NCI-H2227 (cell line): ENCODE data around the gene HYPK.

Experiments used
- DNase-seq: peaks from one replicate; lab custom pipeline; 2025; ENCODE audit not compliant: unreplicated experiment; lab: John Stamatoyannopoulos, UW

HYPK gene, protein sequence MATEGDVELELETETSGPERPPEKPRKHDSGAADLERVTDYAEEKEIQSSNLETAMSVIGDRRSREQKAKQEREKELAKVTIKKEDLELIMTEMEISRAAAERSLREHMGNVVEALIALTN

DNA sequence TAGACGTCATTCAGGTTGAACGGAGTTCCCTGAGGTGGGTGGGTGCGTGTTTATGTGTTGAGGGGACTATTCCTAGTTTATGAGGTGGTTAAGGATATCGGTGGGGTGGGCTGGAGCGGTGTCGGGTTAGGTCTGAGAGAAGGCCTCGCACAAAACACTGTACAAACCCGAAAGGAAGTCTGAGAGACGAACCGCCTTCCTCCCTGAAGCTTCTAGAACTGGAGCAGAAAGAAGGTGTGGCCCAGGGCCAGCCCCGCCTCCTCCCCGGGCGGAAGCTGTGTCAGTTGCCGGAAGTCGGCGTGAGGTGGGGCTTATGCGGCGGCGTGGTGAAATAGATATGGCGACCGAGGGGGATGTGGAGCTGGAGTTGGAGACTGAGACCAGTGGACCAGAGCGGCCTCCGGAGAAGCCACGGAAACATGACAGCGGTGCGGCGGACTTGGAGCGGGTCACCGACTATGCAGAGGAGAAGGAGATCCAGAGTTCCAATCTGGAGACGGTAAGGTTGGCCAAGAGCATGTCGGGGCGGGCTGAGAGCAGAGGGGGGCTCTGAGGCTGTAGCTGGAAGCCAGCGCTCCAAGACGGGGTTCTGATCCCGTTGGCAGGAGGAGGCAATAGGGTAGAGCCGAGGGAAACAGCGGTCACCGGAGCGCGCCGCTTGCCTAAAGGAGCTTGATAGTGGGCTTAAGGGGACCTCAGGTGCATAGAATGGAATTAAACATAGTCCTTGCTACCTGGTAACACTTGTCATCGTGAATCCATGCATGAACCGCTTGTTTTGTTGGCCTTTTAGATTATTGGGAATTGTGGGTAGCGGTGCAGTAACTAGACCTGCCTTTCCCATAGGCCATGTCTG, at the start of gene HYPK:
TSS of gene HYPK (plus strand) at position 314 of the 856 bp plus-strand sequence. CDS start at position 338, 24 bp downstream.
- peak; percentile 88 for DNase-seq

DNA sequence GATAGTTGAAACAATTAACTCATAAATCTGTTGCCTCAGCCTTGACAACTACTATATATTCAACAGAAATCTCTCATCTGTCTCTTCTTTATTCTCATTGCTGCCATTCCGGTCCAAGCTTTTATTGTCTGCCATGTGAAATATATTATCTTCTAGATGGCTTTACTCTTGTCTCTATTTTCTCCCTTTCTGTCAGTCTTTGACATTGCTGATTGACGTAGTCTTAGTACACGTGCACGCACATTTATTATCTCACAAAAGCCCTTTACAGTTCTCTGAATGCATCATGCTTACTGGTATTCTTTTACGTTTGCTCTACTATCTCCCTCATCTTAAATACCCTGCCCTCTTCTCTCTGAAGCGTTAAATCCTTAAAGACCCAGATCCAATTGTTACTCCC, 48.5 kb upstream of the HYPK start:
- no peak for DNase-seq

DNA sequence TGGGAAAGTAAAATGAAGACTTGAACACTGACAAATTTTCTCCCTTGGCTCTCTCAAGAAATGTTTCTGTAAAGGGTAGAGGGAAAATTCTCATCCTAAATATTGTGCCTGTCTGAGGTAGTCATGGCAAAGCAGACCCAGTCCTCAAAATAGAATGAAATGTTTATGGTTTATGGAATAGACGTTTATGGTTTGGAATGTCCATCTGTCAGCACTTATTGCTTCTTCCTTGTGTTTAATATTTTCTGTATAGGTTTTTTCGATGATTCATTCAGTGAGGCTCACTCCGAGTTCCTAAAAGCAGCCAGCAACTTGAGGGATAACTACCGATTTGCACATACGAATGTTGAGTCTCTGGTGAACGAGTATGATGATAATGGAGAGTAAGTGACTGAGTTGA, 37.6 kb upstream of the HYPK start:
- DNase-seq: no peak

DNA sequence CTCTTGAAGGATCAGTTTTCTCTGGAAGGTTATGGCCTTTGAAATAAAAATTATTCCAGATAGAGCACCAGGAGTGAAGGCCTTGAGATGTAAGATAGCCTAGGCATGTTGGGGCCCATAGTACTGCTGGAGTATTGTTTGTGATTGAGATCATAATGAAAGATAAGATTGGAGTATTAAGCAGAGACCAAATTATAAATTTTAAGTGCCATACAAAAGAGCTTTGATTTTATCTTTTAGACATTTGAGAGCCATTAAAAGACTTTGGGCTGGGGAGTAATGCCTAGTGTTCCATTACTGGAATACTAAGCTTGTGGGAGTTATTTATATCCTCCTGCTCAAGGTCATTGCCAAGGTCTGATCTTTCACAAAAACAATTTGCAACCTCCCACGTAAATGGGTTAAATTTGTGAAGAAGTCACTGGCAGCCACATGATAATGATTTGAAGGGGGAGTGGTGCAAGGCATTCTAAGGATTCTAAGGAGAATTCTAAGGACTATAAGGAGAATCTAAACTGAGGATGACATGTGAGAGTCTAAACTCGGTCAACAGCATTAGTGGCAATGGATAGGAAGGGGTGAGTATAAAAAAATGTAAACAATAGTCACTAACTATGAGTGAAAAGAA, 36.5 kb upstream of the HYPK start:
- no peak for DNase-seq

DNA sequence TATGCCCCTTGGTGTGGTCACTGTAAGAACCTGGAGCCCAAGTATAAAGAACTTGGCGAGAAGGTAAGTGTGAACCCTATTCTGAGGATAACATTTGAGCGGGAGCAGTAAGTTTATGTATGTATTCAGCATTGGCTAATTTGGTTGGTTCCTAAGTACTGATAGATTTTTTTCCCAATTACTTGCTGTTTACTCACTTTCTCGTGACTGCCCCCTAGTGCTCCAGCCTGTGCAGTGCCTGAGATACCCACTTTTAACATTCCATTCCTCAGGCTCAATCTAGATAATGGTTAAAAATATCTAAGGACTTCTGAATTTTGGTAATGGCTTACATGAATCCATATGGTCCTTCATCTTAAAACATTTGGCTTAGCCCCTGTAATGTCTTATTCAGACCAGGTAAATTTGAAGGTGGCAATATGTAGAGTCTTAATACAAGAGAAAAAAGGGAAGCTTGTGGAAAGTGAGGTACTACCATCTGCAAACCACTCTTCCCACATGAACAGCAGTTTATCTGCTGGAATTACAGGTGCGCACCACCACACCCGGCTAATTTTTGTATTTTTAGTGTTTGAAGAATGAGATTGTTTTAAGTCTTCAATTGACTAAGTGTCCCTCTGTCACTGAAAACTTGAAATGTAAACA, 30.7 kb upstream of the HYPK start:
- peak; percentile 59 for DNase-seq

DNA sequence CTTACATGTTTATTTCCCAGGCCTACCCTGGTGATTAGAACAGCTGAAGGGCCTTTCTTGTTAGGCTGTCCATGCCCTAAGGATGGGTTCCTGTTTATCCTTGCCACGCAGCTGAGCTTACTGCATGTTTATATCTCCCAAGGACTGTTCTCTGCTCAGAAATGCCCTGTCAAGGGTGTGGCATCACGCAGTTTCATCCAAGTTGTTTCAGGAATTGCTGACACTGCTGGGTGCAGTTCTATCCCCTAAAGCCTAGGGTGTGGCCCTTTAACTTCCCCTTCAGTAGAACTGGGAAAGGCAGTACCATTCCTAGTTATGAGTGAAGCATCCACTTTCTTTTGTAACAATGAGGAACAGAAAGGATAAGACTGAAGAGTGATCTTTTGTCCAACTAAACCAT, 28.6 kb upstream of the HYPK start:
- no peak for DNase-seq

DNA sequence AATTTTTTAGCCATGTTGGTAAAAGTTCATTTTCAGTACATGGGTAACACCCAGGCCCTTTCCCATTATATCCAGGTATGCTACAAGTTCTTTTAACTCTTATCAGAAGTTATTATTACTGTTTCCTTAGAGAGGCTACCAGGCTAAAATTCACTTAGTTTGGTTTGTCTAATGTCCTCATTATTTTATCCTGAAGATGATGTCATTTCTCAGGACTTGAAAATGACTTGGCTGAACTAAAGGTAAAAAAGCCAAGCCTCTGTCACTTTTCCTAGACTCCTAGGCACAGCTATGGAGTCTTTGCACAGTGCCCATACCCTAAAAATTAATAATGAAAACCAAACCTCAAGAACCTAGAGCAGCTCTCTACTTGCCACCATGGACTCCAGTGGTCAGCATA, 27.8 kb upstream of the HYPK start:
- DNase-seq: no peak

DNA sequence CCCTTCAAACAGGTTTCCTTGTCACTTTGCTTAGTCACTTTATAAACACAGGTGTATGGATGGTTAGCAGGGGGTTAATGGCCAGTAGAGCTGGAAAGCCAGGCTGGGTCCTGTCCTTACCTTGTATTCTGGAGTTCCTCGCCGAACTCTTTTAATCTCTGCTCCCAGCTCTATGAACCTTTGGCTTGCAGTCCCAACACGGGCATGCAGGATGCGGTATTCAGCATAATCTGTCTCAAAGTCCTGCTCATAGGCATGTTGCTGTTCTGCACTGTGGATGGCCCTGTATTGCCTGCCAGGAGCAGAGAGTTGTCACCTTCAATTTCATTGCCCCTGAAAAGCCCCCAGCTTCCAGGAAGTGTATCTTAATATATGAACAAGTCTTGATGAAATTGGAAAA, 26.3 kb upstream of the HYPK start:
- no peak for DNase-seq

DNA sequence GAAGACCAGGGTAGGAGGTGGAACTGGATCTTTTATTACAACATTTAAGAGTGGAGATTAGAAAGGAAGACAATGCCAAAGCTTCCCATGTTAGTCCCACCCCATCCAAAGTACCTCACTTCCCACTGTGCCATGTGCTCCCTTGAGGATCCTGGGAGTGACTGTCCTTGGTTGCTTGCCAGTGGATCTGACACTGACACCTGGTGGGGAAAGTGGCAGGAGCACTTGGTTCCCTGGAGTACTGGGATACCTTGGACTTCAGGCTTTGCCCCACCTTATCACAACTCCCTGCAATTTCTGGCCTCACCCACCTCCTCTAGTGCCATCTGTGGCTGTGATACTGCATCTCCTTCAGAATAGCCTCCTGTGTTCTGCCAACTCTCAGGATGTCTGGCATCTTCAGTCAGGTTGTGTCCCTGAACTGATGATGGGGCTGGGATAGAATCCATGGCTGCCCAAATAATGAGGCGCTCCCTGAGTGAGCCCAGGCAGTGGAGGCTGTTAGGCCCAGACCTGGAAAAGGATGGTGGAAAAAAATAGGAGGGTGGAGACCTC, 24.9 kb upstream of the HYPK start:
- peak; percentile 47 for DNase-seq

DNA sequence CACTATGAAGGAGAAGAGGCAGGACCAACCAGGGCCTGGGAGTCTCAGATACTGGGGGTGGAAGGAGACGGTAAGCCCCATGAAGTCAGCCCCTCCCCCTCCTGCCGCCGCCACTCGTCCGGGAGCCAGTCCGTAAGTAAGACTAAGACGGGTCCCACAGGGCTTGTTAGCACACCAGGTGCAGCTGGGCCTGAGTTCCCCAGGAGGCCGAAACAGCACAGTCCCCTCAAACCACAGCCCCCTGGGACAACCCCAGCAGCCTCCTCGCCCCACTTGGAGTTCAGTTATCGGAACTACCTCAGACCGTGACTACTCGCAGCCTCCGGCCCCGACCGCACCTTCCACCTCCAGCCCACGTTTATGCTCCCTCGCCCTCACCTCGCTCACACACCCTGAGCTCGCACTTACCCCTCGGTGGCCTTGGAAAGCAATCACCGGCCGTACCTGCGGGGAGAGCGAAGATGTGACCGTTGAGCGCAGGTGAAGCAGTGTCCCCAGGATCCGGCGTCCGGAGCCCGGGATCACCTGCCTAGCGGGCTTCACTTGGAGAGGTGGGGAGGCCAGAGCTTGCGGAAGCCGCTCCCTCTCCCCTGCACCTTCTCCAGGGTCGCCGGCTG, 24.2 kb upstream of the HYPK start:
- DNase-seq: peak; percentile 30

DNA sequence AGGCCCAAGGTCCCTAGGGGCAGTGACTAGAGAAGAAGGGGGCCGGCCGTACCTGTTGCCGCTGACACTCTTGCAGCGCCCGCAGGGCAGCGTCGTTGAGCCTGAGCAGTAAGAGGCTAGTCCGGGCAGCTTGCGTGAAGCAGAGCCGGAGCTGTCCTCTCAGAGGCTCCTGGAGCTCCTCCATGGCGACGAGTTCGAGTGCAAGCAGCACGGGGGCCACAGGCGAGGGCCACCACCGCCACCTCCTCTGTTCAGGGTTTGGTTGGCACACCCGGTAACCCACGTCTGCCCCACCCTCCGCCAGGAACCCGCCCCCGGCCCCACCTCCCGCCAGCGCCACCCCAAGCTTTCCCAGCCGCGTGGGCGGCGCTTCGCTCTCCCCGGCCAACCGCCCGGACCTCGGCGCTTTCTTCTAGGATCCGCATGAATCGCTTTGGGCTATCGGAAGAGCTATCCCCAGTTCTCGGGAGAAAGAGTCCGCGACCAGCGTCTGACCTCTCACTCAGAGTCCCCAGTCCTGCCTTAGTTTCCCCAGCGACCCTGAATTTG, 23.6 kb upstream of the HYPK start, which contains the start of gene ELL3:
TSS of gene ELL3 (minus strand) at position 249 of the 549 bp plus-strand sequence. CDS start at position 184, 65 bp downstream.
- peak; percentile 77 for DNase-seq

DNA sequence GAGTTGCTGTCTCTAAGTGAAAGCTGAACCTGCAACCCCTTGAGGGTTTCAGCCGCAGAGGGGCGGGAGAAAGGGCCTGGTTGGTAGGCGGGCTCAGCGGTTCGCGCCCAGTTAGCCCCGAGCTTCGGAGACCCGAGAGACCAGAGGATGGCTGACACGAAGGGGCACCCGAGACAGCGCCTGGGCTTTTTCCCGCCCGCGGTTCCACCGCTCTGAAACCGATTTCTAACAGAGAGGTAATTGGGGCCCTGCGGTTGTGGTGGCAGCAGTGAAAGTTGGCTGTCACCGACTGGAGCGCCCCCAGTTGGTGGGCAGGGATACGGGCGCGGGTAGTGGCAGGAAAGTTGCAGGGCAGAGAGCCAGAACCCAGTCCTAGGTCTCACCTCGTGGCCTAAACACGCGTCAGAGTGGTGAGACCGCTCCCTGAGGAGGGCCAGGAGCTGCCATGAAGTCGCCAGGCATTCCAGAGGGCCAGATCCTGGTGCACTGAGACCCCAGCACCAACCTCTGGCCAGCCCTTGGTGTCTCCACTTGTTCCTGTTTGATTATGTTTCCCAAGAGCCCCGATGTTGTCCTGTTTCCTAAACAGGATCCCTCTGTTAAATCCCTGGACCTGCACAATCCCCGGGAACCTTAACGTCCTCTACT, 23.0 kb upstream of the HYPK start:
- peak; percentile 77 for DNase-seq

DNA sequence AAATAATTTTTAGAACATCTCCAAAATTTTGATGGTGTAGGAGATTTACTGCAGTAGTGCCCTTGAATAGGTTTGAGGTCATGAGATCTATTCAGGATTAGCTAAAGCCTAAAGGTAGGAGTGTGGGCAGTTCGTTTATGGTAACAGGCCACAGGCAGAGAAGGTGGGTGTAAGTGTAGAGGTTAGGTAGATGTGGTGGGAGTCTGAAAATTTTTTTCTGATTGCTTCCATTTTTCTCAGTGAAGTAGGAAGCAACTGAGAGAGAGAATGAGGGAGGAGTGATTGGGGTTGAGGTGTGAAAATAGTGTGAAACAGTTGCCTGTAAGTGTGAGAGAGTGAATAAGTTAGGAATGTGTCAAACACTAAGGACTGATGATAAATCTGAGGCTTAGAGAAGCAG, 21.4 kb upstream of the HYPK start:
- no peak for DNase-seq

DNA sequence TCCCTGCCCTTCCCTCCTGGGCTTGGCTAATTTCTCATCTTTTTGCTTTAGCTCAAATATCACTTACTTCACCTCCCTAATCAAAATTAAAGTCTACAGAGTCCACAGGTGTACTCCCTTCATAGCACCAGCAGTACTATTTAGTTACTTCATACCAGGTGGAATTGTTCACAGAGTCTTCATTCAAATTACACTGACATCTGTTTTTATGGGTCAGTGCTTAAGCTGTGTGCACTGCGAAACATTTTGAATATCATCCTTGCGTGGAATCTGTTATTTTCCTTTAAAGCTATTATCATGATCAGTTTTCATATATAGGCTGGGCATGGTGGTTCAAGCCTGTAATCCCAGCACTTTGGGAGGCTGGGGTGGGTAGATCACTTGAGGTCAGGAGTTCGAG, 11.0 kb upstream of the HYPK start:
- no peak for DNase-seq

DNA sequence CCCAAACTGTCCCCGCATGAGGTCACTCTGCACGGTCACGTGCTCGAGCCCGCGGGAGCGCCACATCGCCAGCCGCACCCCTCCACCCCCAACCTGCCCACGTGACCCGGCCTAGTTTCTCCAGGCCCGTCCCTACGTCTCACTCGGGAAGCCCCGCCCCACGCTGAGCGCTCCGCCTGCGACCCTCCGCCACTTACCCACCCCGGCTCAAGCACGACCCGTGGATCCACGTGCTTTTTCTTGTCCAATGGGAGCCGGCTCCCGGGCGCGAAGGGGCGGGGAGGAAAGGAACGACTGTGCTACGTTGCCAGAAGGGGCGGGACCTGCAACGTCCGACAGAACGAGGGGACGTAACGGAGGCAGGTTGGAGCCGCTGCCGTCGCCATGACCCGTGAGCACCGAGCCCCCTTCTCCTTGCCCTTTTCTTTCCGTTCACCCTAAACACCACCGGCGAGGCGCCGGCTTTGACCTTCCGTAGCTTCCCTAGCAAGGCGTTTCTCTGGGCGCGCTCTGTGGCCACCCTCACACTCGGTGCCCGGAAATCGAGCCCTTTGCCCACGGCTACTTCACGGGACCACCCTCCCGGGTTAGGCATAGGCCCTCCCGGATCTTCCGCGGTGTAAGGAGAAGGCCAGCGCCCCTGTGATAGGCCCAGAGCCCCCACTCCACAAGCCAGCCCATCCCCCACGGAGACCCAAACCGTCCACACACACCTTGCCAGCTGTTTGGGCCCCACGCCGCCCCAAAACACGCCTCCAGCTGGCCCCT, 8.2 kb upstream of the HYPK start, which contains the start of gene SERF2:
TSS of gene SERF2 (plus strand) at position 328 of the 768 bp plus-strand sequence. CDS start at position 385, 57 bp downstream.
- peak; percentile 98 for DNase-seq

DNA sequence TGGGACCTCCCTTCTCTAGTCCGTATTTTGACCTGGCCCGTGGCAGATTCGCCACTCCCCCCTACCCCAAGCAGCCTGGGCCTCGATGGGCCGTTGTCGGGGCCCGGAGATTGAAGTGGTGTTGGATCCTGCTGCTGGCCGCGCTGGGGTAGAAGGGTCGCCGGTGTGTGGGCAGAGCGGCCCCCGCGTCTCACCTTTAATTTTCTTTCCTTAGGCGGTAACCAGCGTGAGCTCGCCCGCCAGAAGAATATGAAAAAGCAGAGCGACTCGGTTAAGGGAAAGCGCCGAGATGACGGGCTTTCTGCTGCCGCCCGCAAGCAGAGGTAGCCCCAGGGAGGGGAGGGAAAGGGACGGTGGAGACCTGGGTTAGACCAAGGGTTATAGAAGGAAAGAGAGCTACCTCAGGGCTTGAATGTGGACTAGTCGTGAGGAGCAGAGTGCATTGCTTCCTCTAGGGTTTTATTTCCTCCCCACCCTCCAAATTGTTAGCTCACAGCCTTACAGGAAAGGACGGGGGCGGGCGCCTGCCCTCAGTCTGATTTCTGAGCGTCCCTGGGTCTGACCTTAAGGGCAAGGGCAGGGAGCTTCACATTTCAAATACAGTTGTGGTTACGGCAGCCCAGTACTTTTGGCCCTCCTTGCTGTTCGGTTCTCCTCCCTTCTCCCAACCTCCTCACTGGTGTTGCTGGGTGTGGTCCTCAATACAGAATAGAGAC, 7.5 kb upstream of the HYPK start:
- DNase-seq: no peak

DNA sequence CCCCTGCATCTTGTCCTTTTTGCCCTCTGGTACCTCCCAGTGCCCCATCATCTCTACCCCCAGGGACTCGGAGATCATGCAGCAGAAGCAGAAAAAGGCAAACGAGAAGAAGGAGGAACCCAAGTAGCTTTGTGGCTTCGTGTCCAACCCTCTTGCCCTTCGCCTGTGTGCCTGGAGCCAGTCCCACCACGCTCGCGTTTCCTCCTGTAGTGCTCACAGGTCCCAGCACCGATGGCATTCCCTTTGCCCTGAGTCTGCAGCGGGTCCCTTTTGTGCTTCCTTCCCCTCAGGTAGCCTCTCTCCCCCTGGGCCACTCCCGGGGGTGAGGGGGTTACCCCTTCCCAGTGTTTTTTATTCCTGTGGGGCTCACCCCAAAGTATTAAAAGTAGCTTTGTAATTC, 6.8 kb upstream of the HYPK start:
- no peak for DNase-seq

DNA sequence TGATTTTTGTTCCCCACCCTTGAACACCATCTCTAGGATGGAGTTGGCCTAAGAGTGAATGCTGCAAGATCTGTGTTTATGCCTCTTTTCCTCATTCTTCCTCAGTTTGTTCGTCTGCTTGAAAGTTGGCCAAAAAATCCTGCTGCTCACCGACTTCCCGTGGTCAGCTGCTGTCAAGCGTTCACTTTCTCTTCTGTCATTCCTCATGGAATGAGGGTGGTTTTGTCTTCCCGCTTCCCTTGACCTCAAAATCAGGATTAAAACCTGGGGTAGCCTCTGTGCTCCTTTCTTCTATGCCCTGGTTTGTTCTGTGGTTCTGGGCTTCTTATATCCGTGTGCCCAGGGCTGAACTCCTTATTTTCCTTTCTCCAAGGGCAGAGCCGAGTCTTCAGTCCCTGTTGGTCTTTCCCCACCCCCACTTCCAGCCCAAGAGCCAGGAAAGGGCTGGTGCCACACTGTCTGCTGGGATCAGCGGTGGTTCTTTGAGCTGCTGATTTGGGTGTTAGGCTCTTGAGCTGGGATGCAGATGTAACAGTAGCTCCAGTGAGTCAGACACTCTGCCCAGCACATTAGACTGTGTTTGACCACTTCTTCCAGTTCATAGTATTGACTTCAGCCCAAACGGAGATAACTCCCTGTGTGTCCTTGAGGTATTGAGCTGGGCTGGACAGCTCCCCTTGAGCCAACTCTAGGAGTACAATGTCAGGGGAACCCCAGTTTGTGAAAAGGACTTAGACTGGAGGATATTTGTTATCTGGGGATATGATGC, 5.9 kb upstream of the HYPK start:
- no peak for DNase-seq
